Measurements from ENCODE around the gene GNG12.

The GNG12 gene

DNA sequence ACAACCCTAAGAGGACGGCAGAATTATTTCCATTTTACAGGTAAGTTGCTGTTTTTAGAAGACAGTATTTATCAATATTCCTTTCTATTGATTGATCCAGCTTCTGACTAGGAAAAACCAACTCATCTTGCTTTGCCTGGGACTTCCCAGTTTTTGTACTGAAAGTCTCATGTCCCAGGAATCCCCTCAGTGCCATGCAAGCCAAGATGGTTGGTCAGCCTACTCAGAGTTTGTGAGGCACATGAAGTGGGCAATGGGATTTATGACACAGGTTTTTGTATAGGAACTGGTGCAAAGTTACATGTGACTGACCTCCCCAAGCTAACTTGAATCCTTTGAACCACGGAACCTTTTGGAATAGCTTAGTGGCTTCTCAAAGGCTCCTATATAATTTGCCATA, 45.5 kb downstream of the GNG12 start:
- no peak for DNase-seq (ENCODE audit: low read depth in 4 of 4, low spot score in 1 of 4)

DNA sequence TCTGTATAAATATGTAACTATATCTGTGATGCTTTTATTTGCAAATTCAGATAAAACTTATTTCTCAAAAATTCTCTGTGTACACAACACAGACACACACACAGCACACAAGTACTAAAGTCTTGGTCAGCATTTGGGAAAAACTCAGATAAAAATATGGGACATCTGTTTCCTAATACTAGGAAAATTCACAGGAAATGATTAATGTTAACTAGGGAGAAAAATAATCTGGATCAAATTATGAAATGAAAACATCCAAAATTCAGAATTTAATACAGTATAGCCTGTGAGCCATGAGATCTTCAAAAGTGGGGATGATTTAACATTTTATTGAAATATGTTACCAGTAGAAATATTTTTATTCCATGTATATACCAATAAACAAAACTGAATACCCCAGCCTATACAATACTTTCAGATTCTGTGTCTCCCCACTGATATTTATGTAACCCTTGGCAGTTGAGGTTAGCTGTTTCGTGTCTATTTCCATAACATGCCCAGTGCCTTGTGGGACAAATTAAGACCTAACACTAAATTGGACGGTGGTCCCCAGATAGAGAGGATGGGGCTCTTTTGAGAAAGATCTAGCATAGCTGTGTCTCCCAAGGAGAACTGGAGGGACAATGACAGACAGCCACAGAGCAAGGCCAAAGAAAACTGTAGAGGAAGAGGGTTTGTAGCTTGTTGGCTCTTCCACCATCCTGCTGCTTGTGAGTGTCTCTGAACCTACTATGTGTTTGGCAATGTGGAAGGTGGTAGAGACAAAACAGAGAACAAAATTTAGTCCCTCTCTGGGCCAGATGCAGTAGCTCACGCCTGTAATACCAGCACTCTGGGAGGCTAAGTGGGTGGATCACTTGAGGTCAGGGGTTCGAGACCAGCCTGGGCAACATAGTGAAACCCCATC, 47.2 kb downstream of the GNG12 start:
- DNase-seq (ENCODE audit: low read depth in 4 of 4, low spot score in 1 of 4) = no peak

DNA sequence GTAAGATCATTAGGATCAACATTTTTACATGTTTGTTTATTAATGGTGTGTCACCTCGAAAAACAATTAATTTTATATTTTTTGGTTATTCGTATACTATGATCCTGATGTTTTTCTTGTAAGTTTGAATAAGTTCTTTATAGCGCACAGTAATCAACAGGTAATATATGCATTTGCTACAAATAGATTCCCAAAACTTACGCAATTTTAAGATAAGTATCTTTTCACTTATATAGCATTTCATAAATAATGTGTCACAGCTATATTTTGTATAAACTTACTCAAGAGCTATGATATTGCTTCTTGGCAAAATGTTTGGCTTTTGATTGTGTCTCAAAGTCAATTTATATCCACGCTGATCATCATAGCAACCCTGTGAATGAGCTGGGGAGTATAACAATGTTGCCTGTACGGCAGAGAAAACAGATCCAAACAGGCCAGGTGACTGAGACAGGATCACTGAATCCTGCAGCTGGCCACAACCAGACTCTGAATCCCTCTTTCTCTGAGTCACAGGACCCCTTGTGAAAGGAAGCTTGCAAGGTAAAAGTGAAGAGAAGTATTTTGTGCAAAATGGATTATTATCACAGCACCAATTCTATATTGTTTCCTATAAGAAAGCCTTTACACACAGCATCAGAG, 48.6 kb downstream of the GNG12 start:
- no peak for DNase-seq (ENCODE audit: low read depth in 4 of 4, low spot score in 1 of 4)

DNA sequence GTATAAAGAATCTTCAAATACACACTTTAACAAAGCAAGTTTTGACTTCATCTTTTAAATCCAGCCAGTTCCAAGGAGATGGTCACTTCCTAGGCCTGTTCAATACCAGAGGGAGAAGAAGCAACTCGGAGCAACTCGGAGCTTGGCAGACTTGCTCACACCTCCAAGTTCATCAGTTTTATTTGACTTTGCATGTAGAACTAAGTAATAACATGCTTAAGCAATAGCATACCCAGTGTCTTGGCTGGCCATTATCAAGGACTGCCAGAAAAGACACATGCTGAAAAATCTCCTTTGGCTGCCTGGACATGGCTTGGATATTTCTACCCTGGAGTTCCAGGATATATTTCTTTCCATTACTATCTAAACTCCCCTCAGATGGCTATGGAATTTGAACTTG, 52.6 kb downstream of the GNG12 start:
- no peak for DNase-seq (ENCODE audit: low read depth in 4 of 4, low spot score in 1 of 4)

DNA sequence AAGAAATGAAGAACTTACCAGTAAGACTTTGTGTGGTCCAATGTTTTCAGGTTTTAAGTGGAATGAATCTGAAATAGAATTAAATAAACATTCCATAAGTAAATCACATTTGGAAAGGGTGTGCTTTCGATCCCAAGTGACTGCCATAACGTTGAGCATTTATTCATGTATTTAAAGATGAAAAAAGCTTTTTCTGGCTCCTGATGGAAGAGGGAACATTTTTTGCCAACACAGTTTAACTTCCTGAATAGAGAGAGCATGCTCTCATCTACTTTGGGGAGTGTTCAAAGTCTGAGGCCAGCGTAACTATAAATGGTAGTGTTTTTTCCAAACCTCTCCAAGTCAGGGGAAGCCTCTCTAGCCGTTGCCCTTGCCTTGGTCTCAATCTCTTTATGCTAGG, 55.8 kb downstream of the GNG12 start:
- DNase-seq (ENCODE audit: low read depth in 4 of 4, low spot score in 1 of 4) = no peak

DNA sequence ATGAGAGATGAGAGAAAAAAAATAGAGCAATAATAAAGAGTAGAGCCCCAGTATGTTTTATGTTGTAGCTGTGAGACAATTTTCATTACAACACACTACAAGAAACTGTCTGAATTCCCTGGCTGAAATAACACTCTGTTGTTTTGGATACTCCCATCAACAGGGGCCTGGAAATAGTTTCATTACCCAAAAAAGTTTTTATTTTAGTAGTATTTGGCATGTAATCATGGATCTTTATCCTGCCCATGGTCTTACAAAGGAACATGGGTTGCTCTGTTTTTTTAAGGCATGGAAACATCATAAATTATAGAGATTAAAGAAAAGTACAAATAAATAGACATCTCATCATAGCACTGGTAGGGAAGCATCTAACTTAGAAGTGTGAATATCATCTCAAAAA, 56.3 kb downstream of the GNG12 start:
- DNase-seq (ENCODE audit: low read depth in 4 of 4, low spot score in 1 of 4) = no peak

DNA sequence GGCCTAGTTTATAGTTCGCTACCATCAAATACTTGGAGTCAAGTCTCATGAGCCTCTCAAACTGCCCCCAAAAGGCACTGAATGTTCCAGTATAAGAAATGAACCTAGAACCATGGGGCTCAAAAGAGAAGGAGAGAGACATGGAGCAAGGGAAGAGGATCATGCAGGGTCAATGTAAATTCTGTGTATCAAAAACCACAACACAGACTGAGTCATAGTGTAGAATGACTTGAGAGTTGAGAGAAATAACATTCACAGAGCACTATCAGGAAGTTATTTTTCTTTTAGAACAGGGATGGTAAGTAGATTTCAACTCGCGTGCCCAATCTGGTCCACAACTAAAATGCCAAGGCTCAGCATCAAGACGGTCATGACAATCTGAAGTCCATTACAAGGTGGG, 59.8 kb downstream of the GNG12 start:
- no peak for DNase-seq (ENCODE audit: low read depth in 4 of 4, low spot score in 1 of 4)

DNA sequence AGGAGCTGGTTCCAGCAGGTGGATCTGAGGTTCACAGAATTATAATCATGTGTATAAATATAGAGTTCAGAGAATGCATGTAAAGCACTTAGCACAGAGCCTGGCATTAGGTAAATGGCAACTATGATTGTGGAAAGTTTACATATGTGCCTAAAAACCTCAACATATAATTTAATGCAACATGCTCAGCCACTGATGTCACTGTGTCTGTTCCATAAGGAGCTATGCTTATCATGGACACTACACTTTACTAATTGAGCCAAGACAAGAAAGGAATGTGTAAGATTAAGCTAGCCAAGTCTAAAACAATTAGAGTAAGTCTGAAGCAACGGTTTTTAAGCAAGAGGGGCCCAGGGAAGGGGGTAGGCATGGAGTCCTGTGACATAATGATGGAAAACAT, 61.5 kb downstream of the GNG12 start:
- no peak for DNase-seq (ENCODE audit: low read depth in 4 of 4, low spot score in 1 of 4)

DNA sequence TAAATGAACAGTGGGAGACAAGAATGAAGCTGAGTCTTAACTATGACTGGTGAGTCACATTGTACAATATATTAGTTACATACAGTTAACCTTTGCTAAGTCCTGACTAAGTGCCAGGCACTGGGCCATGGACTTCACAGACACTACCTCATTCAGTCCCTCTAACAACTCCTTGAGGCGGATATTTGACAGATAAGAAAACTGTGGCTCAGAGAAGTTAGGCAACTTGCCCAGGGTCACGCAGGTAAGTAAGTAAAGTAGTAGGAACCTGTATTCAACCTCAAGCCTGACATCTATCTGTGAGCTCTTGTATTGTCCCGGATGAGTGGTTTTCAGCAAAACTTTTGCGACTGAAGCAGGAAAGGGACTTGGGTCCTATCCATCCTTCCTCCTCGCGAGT, 62.1 kb downstream of the GNG12 start:
- no peak for DNase-seq (ENCODE audit: low read depth in 4 of 4, low spot score in 1 of 4)

DNA sequence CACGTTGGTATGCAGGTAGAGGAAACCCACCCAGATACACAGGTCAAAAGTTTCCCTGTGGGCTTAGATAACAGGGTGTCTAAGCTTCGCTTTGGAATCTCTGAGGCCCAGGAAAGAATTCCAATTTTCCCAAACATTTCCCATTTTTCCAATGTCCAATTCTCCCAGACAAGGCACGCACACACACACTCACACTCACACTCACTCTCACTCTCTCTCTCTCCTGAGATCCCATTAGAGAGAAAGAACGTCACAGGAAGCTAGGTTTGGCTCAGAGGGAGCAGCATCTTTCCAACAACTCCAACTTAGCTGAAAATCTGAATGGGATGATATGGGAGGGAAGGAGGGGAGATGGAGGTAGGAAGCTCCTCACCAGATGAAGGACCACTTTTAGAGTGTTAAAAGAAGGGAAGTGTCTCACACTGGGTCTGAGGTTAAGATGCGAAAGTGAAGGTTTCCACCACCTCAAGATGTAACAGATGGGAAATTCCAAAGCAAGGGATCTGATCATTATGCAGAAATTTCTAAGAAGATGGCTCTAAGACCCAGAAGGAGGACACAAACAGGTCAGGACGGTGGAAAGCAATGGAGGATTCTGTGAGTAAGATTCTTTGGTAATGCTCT, 63.5 kb downstream of the GNG12 start:
- no peak for DNase-seq (ENCODE audit: low read depth in 4 of 4, low spot score in 1 of 4)

DNA sequence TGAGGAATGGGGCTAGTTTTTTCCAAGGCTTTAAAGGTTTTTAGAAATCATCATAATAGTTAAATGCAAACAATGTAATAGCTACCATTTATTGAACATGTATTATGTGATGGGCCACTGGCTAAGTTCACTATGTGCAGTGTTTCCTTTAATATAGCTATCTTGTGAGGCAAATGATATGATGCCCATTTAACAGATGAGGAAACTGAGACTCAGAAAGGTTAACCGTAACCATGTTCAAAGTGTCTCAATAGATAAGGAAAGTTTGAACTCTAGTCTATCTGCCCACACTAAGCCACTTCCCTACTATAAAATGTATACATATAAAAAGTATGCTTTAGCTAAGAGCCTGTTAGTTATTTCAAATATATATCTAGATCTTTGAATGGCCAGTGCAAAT, 64.8 kb downstream of the GNG12 start:
- no peak for DNase-seq (ENCODE audit: low read depth in 4 of 4, low spot score in 1 of 4)

DNA sequence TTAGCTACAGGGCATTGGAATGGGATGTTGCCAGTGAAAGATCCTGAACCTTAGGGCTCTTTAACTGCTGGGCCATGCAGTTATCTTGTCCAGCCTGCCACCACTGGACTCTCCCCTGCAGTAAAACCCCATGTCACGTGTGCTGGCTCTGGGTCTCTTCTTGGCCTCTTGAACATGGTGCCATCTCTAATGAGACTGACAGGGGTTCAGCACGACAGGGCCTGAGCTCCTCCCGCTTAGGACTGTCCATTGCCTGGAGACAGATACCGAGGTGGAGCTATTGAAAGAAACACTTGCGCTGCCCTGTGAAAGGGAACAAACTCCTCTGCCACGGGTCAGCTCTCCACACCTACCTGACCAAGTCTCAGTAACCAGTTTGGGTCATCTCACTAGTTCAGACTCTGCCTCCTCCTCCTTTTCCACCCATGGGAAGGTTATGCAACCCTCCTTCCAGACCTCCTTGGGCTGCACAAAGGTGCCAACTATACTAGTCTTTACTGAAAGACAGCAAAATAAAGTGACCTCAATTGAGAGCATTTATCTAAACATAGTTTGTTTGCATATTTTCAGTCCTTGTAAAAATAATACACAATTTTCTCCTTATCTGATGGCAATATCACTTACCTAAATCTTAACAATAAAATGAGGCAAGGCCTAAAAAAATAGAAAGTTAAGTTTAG, 66.0 kb downstream of the GNG12 start:
- DNase-seq (ENCODE audit: low read depth in 4 of 4, low spot score in 1 of 4) = no peak

DNA sequence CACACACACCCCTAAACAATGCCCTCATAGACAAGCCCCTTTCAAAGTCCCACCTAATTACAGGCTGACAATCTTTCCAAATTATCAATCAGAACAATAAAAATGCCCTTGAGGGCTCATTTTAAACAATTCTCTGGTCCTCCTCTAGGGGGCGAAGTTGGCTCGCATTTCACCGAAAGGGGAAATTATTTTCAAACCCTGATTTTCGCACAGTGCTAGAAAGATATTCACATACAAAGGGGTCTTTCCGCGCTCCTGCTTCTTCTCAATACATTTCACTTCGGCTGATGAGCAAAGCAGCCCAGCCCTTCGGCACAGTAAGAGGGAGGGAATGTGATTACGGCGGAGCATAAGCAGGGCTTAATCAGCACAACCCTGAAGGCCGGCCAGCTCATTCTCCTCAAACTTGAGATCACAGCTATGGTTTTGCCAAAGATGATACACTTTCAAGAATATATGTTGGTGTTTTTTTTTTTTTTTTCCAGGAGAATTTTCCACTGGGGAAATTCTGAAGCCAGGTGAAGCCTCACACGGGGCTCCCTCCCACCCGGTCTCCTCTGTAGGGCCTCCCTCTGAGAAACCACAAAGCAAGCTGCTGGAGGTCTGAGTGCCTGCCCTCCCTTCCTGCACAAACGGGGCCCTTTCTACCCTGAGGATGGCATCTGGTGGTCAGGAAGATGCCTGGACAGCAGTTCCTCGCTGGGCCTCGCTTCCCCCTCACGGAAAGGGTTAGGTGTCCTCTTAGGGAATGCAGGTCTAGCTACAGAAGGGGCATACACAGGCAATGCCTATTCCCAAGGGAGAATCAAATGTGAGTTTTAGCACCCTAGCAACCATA, 66.9 kb downstream of the GNG12 start:
- peak in 2 of 4 experiments; percentile 6 to 25 for DNase-seq (ENCODE audit: low read depth in 4 of 4, low spot score in 1 of 4)

DNA sequence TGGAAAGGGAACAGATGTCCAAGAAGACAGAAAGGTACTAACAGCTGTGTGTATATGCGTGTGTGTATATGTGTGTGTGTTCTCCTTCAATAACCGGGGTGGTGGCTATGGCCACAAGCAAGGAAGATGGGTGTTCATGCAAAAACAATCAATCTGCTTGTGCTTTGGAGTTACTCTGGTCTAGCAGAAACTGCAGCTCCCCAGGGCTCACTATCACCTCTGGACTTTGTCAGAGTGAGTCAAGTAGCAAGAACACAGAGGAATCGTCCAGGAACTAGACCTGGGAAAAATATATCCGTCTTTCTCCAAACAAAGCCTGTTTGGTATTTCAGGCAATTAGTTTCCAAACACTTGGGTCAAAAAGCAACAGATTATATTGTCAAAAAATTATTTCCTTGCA, 68.6 kb downstream of the GNG12 start:
- DNase-seq (ENCODE audit: low read depth in 4 of 4, low spot score in 1 of 4) = no peak

DNA sequence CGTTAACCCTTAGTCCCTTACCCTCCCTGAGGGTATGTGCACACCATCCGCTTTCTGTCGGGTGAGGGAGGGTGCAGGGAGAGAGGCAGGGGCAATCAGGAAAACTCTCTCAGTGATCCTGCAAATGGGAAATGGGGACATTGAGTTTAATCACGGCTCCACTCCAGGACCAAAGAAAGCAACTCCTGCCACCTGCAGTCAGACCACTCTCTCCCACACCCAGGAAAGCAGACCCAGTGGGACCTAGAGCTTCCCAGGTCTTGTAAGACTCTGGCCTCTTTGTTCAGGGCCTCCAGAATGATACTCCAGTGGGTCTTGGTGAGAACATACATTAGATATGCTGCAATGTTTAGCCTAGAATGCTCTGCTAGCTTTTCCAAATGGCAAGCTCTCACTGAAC, 71.5 kb downstream of the GNG12 start:
- no peak for DNase-seq (ENCODE audit: low read depth in 4 of 4, low spot score in 1 of 4)

DNA sequence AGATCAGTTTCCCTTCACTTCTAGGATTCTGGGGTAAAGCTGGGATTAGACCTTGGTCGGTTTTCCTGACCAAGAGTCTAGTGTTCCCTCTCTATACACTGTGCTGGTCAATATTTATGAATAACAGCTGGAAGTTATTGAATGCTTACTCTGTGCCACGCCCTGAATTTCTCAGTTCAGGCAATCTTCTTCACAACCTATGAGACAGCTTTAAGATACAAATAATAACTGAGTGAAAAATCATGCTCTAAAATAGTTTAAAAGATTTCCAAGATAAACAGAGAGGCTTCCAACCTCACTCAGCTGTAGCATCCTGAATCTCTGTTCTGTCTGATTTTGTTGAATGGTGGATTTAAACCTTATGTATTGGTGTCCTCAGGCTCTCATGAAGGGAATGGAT, 72.2 kb downstream of the GNG12 start:
- no peak for DNase-seq (ENCODE audit: low read depth in 4 of 4, low spot score in 1 of 4)

DNA sequence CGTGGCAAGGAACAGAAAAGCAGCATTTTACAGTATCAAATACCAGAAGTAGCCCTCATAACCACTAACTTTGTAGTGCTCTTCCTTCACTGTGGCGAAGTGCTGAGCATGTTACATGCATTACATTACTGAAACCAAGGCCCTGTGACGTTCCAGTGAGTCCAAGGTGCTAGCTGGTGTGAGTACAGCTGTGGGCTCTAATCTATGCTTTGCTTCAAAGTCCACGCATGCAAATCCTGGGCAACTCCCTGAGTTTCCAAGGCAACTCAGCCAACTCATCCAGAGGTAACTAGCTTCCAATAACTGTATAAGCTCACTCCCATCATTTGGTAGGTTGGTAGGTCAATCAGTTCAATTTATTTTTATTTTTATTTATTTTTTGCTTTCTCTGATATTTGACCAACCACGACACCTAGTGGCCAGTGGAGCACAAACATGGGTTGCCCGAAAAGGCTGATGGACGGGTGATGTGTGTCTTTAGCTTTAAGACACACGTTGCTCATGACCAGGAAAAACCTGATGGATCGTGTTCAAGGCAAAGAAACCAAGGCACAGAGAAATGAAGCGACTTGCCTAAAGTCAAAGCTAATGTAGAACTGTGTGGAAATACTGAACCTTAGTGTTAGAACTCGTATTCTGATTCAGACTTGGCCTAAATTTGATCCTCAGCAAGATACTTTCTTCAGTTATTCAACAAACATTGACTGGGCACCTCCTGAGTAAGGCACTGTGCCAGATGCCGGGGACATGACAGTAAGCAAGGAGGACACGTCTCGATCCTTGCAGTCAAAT, 73.0 kb downstream of the GNG12 start:
- DNase-seq (ENCODE audit: low read depth in 4 of 4, low spot score in 1 of 4) = peak; percentile 30 to 44 (median 35)

DNA sequence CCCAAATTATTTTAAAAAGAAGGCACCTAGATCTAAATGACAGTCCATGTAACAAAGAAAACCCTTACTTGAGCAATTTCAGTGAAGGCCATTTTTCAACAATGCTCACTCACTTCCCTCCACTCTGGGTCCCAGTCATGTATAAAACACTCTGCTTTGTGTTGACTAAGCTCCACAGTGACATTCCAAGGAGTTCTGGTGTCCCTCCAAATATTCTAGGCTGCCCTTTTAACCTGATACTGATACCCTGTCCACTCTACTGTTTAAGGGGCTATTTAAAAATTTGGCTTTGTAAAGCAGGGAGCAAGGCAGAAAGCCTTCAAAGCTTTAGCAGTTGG, 73.6 kb downstream of the GNG12 start:
- no peak for DNase-seq (ENCODE audit: low read depth in 4 of 4, low spot score in 1 of 4)

DNA sequence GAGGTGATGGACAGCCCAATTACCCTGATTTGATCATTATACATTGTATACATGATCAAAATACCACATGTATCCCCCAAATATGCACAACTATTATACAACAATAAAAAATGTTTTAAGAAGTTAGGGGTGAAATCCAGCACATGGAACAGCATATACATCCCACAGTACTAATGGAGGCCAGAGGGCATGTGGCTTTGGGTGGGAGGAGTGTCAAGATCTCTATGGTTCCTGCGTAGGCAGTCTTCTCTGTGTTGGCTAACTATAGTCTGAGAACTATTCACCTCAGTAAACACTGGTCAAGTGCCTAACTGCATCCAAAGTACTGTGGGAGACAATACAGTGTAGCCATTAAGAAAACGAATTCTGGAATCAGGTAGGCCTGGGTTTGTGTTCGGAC, 74.2 kb downstream of the GNG12 start:
- DNase-seq (ENCODE audit: low read depth in 4 of 4, low spot score in 1 of 4) = no peak

DNA sequence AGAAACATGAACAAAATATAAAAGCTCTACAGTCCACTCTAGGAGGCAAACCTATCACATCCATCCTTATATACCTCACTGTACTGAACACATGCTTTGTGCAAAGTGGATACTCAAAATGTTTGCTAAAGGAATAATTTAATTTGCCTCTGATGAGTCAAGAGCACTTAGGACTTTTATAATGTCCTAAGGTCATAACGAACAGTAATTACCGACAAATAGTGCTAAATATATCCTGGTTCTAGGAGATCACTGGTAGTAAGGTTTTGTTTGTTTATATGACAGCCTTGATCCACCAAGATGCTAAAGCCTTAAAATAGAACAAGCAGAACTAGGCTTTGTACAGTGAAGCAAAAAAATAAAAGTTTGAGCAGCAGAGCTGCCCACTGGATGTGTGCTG, 77.6 kb downstream of the GNG12 start:
- no peak for DNase-seq (ENCODE audit: low read depth in 4 of 4, low spot score in 1 of 4)
